Neuron (in vitro differentiated cells): ENCODE measurements around the gene CTBP1.

Experiments
- H2AFZ ChIP-seq: one replicate; pipeline ENCODE4 v1.6.1; 2013; ENCODE audit warnings: low read depth, mild to moderate bottlenecking, inconsistent platforms, low read length, moderate library complexity
- H3K27me3 ChIP-seq: one replicate; pipeline ENCODE4 v1.6.1; 2013; ENCODE audit warnings: low read length; ENCODE audit not compliant: insufficient read depth
- H3K36me3 ChIP-seq: one replicate; pipeline ENCODE4 v1.6.1; 2013; ENCODE audit warnings: low read length; ENCODE audit not compliant: insufficient read depth
- H3K4me1 ChIP-seq: one replicate; pipeline ENCODE4 v1.6.1; 2013; ENCODE audit warnings: low read length; ENCODE audit not compliant: insufficient read depth
- H3K4me3 ChIP-seq: 2 replicates; pipeline ENCODE4 v1.5.1; 2013; ENCODE audit warnings: mild to moderate bottlenecking, low read length, moderate library complexity
- H3K9me3 ChIP-seq: one replicate; pipeline ENCODE4 v1.6.1; 2013; ENCODE audit warnings: low read length

The CTBP1 gene

GRCh38 chr4:1216869-1217294 lies 32.0 kb downstream of the CTBP1 start:
- Histone ChIP-seq H3K4me1 (no peaks in the 10 kb centered on the region), H3K9me3 (no peaks in the 10 kb centered on the region), H3K4me3 (no peak overlapping the region), H3K27me3 (no peaks in the 10 kb centered on the region), H3K36me3 (peaks cover 75% of the 10 kb centered on the region), H2AFZ (no peak overlapping the region)

GRCh38 chr4:1216076-1216614 lies 32.8 kb downstream of the CTBP1 start:
- Histone ChIP-seq H3K4me1 (peaks cover under 1% of the 10 kb centered on the region), H3K27me3 (no peaks in the 10 kb centered on the region), H3K4me3 (no peak overlapping the region), H3K9me3 (no peaks in the 10 kb centered on the region), H2AFZ (no peak overlapping the region), H3K36me3 (peaks cover 73% of the 10 kb centered on the region)

- no peak overlapping the region for H2AFZ ChIP-seq
- no peak overlapping the region for H3K4me3 ChIP-seq
- H3K4me1 ChIP-seq: peaks cover 8% of the 10 kb centered on the region
- no peaks in the 10 kb centered on the region for H3K27me3 ChIP-seq
- peaks cover 71% of the 10 kb centered on the region for H3K36me3 ChIP-seq
- no peaks in the 10 kb centered on the region for H3K9me3 ChIP-seq
Measured at GRCh38 chr4:1215141-1216075, 33.5 kb downstream of the CTBP1 start.

GRCh38 chr4:1214101-1215095 lies 34.5 kb downstream of the CTBP1 start:
- Histone ChIP-seq H3K36me3 (peaks cover 67% of the 10 kb centered on the region), H2AFZ (no peak overlapping the region), H3K27me3 (no peaks in the 10 kb centered on the region), H3K9me3 (no peaks in the 10 kb centered on the region), H3K4me3 (no peak overlapping the region), H3K4me1 (peaks cover 18% of the 10 kb centered on the region)

GRCh38 chr4:1213336-1213995 lies 35.5 kb downstream of the CTBP1 start:
- Histone ChIP-seq H3K36me3 (peaks cover 62% of the 10 kb centered on the region), H3K4me3 (no peak overlapping the region), H3K27me3 (no peaks in the 10 kb centered on the region), H3K9me3 (no peaks in the 10 kb centered on the region), H3K4me1 (peaks cover 21% of the 10 kb centered on the region), H2AFZ (no peak overlapping the region)

- Histone ChIP-seq H3K9me3 (no peaks in the 10 kb centered on the region), H3K27me3 (no peaks in the 10 kb centered on the region), H3K4me3 (no peak overlapping the region), H2AFZ (no peak overlapping the region), H3K36me3 (peaks cover 60% of the 10 kb centered on the region), H3K4me1 (peaks cover 21% of the 10 kb centered on the region)
Measured at GRCh38 chr4:1212546-1213335, 36.2 kb downstream of the CTBP1 start.

- Histone ChIP-seq H3K4me3 (no peak overlapping the region), H3K9me3 (no peaks in the 10 kb centered on the region), H3K36me3 (peaks cover 57% of the 10 kb centered on the region), H3K27me3 (no peaks in the 10 kb centered on the region), H3K4me1 (peaks cover 21% of the 10 kb centered on the region), H2AFZ (no peak overlapping the region)
Measured at GRCh38 chr4:1211891-1212545, 36.9 kb downstream of the CTBP1 start.

GRCh38 chr4:1211371-1211770 lies 37.6 kb downstream of the CTBP1 start:
- no peak overlapping the region for H3K4me3 ChIP-seq
- H3K9me3 ChIP-seq: no peaks in the 10 kb centered on the region
- peaks cover 21% of the 10 kb centered on the region for H3K4me1 ChIP-seq
- peaks cover 51% of the 10 kb centered on the region for H3K36me3 ChIP-seq
- H3K27me3 ChIP-seq: no peaks in the 10 kb centered on the region
- no peak overlapping the region for H2AFZ ChIP-seq

GRCh38 chr4:1210971-1211370 lies 38.0 kb downstream of the CTBP1 start:
- no peaks in the 10 kb centered on the region for H3K9me3 ChIP-seq
- peaks cover 21% of the 10 kb centered on the region for H3K4me1 ChIP-seq
- H3K36me3 ChIP-seq: peaks cover 47% of the 10 kb centered on the region
- no peak overlapping the region for H3K4me3 ChIP-seq
- no peaks in the 10 kb centered on the region for H3K27me3 ChIP-seq
- no peak overlapping the region for H2AFZ ChIP-seq

GRCh38 chr4:1210241-1210841 lies 38.6 kb downstream of the CTBP1 start:
- no peaks in the 10 kb centered on the region for H3K9me3 ChIP-seq
- H3K36me3 ChIP-seq: peaks cover 41% of the 10 kb centered on the region
- H2AFZ ChIP-seq: no peak overlapping the region
- no peaks in the 10 kb centered on the region for H3K27me3 ChIP-seq
- H3K4me1 ChIP-seq: peaks cover 21% of the 10 kb centered on the region
- no peak overlapping the region for H3K4me3 ChIP-seq

- Histone ChIP-seq H3K27me3 (no peaks in the 10 kb centered on the region), H3K4me1 (peaks cover 21% of the 10 kb centered on the region), H3K9me3 (no peaks in the 10 kb centered on the region), H3K4me3 (no peak overlapping the region), H3K36me3 (peaks cover 36% of the 10 kb centered on the region), H2AFZ (no peak overlapping the region)
Measured at GRCh38 chr4:1209821-1210220, 39.1 kb downstream of the CTBP1 start.
